CD4-positive, CD25-positive, alpha-beta regulatory T cell (primary cell): ENCODE results near the gene ATOH8. TPM values are rescaled to one million over a fixed set of nuclear protein-coding genes. Genes with fewer than 3 reads are reported as not detected.
A peak's percentile ranks its signal among the peaks of the same experiment; 100 is the strongest.

ENCODE experiments used
- ATAC-seq, 2 donors: fragments of 150-1000 bp; cut with Tn5 transposase; one replicate each; pipeline ENCODE4 v1.10.0; 2021; ENCODE audit warnings: low read depth in 2 of 2, moderate number of reproducible peaks in 2 of 2, moderate library complexity in 1 of 2
- DNase-seq, 3 donors: peaks; one replicate each; pipeline versions ENCODE4 v3.0.0 to v3.0.0-alpha.2; 2012 to 2022; ENCODE audit warnings: mixed read lengths in 1 of 3
- H3K27ac ChIP-seq: one replicate; pipeline ENCODE4 v1.7.0; 2013; ENCODE audit warnings: mild to moderate bottlenecking, low read length; ENCODE audit not compliant: insufficient read depth, poor library complexity, severe bottlenecking
- H3K27me3 ChIP-seq: one replicate; pipeline ENCODE4 v1.7.0; 2013; ENCODE audit warnings: low read length; ENCODE audit not compliant: control insufficient read depth, insufficient read depth
- H3K36me3 ChIP-seq: one replicate; pipeline ENCODE4 v1.7.0; 2013; ENCODE audit warnings: mild to moderate bottlenecking, low read length, moderate library complexity; ENCODE audit not compliant: control insufficient read depth, insufficient read depth
- H3K4me1 ChIP-seq: 2 replicates; pipeline ENCODE4 v1.7.0; 2013; ENCODE audit warnings: mild to moderate bottlenecking, low read length; ENCODE audit not compliant: insufficient read depth, control insufficient read depth, poor library complexity, severe bottlenecking
- H3K4me3 ChIP-seq: one replicate; pipeline ENCODE4 v1.7.0; 2013; ENCODE audit warnings: low read depth, mild to moderate bottlenecking, low read length, moderate library complexity
- H3K9me3 ChIP-seq, 2 experiments: 1 replicate in 1 of 2; 2 replicates in 1 of 2; pipeline ENCODE4 v1.7.0; 2013; ENCODE audit warnings: low read length in 2 of 2, mild to moderate bottlenecking in 1 of 2, moderate library complexity in 1 of 2; ENCODE audit not compliant: control insufficient read depth in 2 of 2
- H3K27ac Mint-ChIP-seq, 3 donors: one replicate each; pipeline ENCODE4 v1.8.0; 2020 to 2022; ENCODE audit warnings: mild to moderate bottlenecking in 3 of 3, mixed read lengths in 3 of 3, moderate library complexity in 2 of 3
- H3K27me3 Mint-ChIP-seq: one replicate; pipeline ENCODE4 v1.8.0; 2022; ENCODE audit warnings: mild to moderate bottlenecking, mixed read lengths
- H3K36me3 Mint-ChIP-seq: one replicate; pipeline ENCODE4 v1.8.0; 2020; ENCODE audit warnings: mixed read lengths
- H3K4me1 Mint-ChIP-seq, 4 donors: one replicate each; pipeline ENCODE4 v1.8.0; 2020 to 2022; ENCODE audit warnings: mixed read lengths in 4 of 4, mild to moderate bottlenecking in 1 of 4
- H3K4me3 Mint-ChIP-seq, 4 donors: one replicate each; pipeline ENCODE4 v1.8.0; 2020 to 2022; ENCODE audit warnings: mild to moderate bottlenecking in 4 of 4, mixed read lengths in 4 of 4, moderate library complexity in 3 of 4
- H3K9me3 Mint-ChIP-seq, 7 donors: one replicate each; pipeline ENCODE4 v1.8.0; 2020 to 2022; ENCODE audit warnings: mixed read lengths in 7 of 7, mild to moderate bottlenecking in 3 of 7, moderate library complexity in 2 of 7
- polyA plus RNA-seq, 4 donors: library from polyadenylated mRNA; unstranded; fragments of 300-500 nt; fragmentation: Illumina TruSeq; gene quantifications; one replicate each; pipeline ENCODE4 v1.2.3, GENCODE V29; 2021
- total RNA-seq: library from RNA; stranded (reverse); gene quantifications from one replicate; pipeline ENCODE4 v1.2.3, GENCODE V29; 2022

ATOH8 gene
- total and polyA plus RNA-seq, 5 donors from 2014 or later = not detected

- peaks cover 12% of the 10 kb centered on the region for H3K27me3 ChIP-seq
- H3K27ac ChIP-seq = no peak overlapping the region
- H3K4me1 ChIP-seq = peaks cover 29% of the 10 kb centered on the region
- DNase-seq (peak in 1 of 3 donors; percentile 3), ATAC-seq (no peak)
- H3K9me3 ChIP-seq = no peaks in the 10 kb centered on the region
- Mint-ChIP-seq H3K36me3 (no peaks in the 10 kb centered on the region), H3K4me1 (peaks cover 0 to 19% (median 9%) of the 10 kb centered on the region in 4 donors), H3K4me3 (peak overlapping the region; percentile 62 to 78 (median 64)), H3K9me3 (no peaks in the 10 kb centered on the region), H3K27me3 (peaks cover 68% of the 10 kb centered on the region), H3K27ac (no peak overlapping the region)
- no peak overlapping the region for H3K4me3 ChIP-seq
- H3K36me3 ChIP-seq = no peaks in the 10 kb centered on the region
These were observed 1.6 kb downstream of the ATOH8 start for GRCh38 chr2:85755122-85756027.

- H3K27ac Mint-ChIP-seq = no peak overlapping the region
- Histone ChIP-seq H3K4me1 (peaks cover 29% of the 10 kb centered on the region), H3K9me3 (no peaks in the 10 kb centered on the region), H3K27me3 (peaks cover 12% of the 10 kb centered on the region), H3K4me3 (no peak overlapping the region), H3K36me3 (no peaks in the 10 kb centered on the region), H3K27ac (no peak overlapping the region)
- no peaks in the 10 kb centered on the region for H3K9me3 Mint-ChIP-seq
- no peaks in the 10 kb centered on the region for H3K36me3 Mint-ChIP-seq
- H3K27me3 Mint-ChIP-seq = peaks cover 60% of the 10 kb centered on the region
- H3K4me3 Mint-ChIP-seq = peak overlapping the region in 1 of 4 donors; percentile 6
- peaks cover 0 to 19% (median 9%) of the 10 kb centered on the region in 4 donors for H3K4me1 Mint-ChIP-seq
- ATAC-seq (no peak), DNase-seq (no peak)
These were observed 2.4 kb downstream of the ATOH8 start for GRCh38 chr2:85756195-85756594.

- H3K4me3 ChIP-seq = no peak overlapping the region
- ATAC-seq (no peak), DNase-seq (no peak)
- Mint-ChIP-seq H3K27ac (no peak overlapping the region), H3K36me3 (no peaks in the 10 kb centered on the region), H3K4me3 (peak overlapping the region in 1 of 4 donors; percentile 6), H3K9me3 (no peaks in the 10 kb centered on the region), H3K4me1 (peaks cover 0 to 18% (median 9%) of the 10 kb centered on the region in 4 donors), H3K27me3 (peaks cover 53% of the 10 kb centered on the region)
- H3K36me3 ChIP-seq = no peaks in the 10 kb centered on the region
- H3K9me3 ChIP-seq = no peaks in the 10 kb centered on the region
- H3K27ac ChIP-seq = no peak overlapping the region
- H3K4me1 ChIP-seq = peaks cover 29% of the 10 kb centered on the region
- peaks cover 5% of the 10 kb centered on the region for H3K27me3 ChIP-seq
These were observed 3.1 kb downstream of the ATOH8 start for GRCh38 chr2:85756822-85757435.

GRCh38 chr2:85757860-85758259, 4.1 kb downstream of the ATOH8 start:
- Mint-ChIP-seq H3K4me1 (peaks cover 0 to 17% (median 6%) of the 10 kb centered on the region in 4 donors), H3K9me3 (no peaks in the 10 kb centered on the region), H3K27ac (no peak overlapping the region), H3K27me3 (peaks cover 44% of the 10 kb centered on the region), H3K36me3 (no peaks in the 10 kb centered on the region), H3K4me3 (no peak overlapping the region)
- ATAC-seq (no peak), DNase-seq (no peak)
- Histone ChIP-seq H3K9me3 (no peaks in the 10 kb centered on the region), H3K27me3 (peaks cover under 1% of the 10 kb centered on the region), H3K36me3 (no peaks in the 10 kb centered on the region), H3K27ac (no peak overlapping the region), H3K4me1 (peaks cover 29% of the 10 kb centered on the region), H3K4me3 (no peak overlapping the region)

- H3K27ac Mint-ChIP-seq = no peak overlapping the region
- no peaks in the 10 kb centered on the region for H3K9me3 Mint-ChIP-seq
- H3K9me3 ChIP-seq = no peaks in the 10 kb centered on the region
- no peak overlapping the region for H3K4me3 Mint-ChIP-seq
- no peaks in the 10 kb centered on the region for H3K27me3 ChIP-seq
- no peak overlapping the region for H3K27ac ChIP-seq
- DNase-seq = no peak
- H3K4me1 Mint-ChIP-seq = peaks cover 0 to 17% (median 6%) of the 10 kb centered on the region in 4 donors
- no peaks in the 10 kb centered on the region for H3K36me3 Mint-ChIP-seq
- no peak overlapping the region for H3K4me3 ChIP-seq
- no peaks in the 10 kb centered on the region for H3K36me3 ChIP-seq
- ATAC-seq = no peak
- H3K27me3 Mint-ChIP-seq = peaks cover 38% of the 10 kb centered on the region
- peaks cover 24% of the 10 kb centered on the region for H3K4me1 ChIP-seq
These were observed 4.8 kb downstream of the ATOH8 start for GRCh38 chr2:85758361-85759256.

GRCh38 chr2:85759257-85759613, 5.4 kb downstream of the ATOH8 start:
- Histone ChIP-seq H3K4me1 (peaks cover 18% of the 10 kb centered on the region), H3K27ac (no peak overlapping the region), H3K36me3 (no peaks in the 10 kb centered on the region), H3K9me3 (no peaks in the 10 kb centered on the region), H3K27me3 (no peaks in the 10 kb centered on the region), H3K4me3 (no peak overlapping the region)
- peaks cover 38% of the 10 kb centered on the region for H3K27me3 Mint-ChIP-seq
- no peaks in the 10 kb centered on the region for H3K36me3 Mint-ChIP-seq
- no peaks in the 10 kb centered on the region for H3K9me3 Mint-ChIP-seq
- H3K27ac Mint-ChIP-seq = no peak overlapping the region
- ATAC-seq (no peak), DNase-seq (no peak)
- no peak overlapping the region for H3K4me3 Mint-ChIP-seq
- peaks cover 0 to 15% (median 6%) of the 10 kb centered on the region in 4 donors for H3K4me1 Mint-ChIP-seq

GRCh38 chr2:85760371-85760770, 6.6 kb downstream of the ATOH8 start:
- Histone ChIP-seq H3K4me1 (peaks cover 7% of the 10 kb centered on the region), H3K27me3 (peaks cover 6% of the 10 kb centered on the region), H3K9me3 (no peaks in the 10 kb centered on the region), H3K4me3 (no peak overlapping the region), H3K27ac (no peak overlapping the region), H3K36me3 (no peaks in the 10 kb centered on the region)
- no peak overlapping the region for H3K4me3 Mint-ChIP-seq
- H3K27me3 Mint-ChIP-seq = peaks cover 40% of the 10 kb centered on the region
- H3K4me1 Mint-ChIP-seq = peaks cover 0 to 7% (median 2%) of the 10 kb centered on the region in 4 donors
- no peak overlapping the region for H3K27ac Mint-ChIP-seq
- no peaks in the 10 kb centered on the region for H3K9me3 Mint-ChIP-seq
- no peak for DNase-seq
- H3K36me3 Mint-ChIP-seq = no peaks in the 10 kb centered on the region
- ATAC-seq = no peak
